ENCODE results near the gene PYGM.
"Not testable (repeated sequence)": the region's sequence is repeated elsewhere in the genome, so short reads cannot be mapped to it uniquely, and the experiment has no call there.

The PYGM gene

GRCh38 chr11:64714666-64715065 is 45.1 kb downstream of the PYGM start:
- H3K36me3 Mint-ChIP-seq = no peaks in the 10 kb centered on the region
- peak overlapping the region; percentile 20 for H3K4me3 Mint-ChIP-seq
- peaks cover 26% of the 10 kb centered on the region for H3K4me1 Mint-ChIP-seq
- ATAC-seq (no peak), DNase-seq (ENCODE audit: low spot score in 2 of 2) (no peak)
- no peak overlapping the region for H3K27ac Mint-ChIP-seq
- no peaks in the 10 kb centered on the region for H3K9me3 Mint-ChIP-seq

- H3K4me3 Mint-ChIP-seq = peak overlapping the region; percentile 20
- H3K36me3 Mint-ChIP-seq = no peaks in the 10 kb centered on the region
- H3K27ac Mint-ChIP-seq = no peak overlapping the region
- no peaks in the 10 kb centered on the region for H3K9me3 Mint-ChIP-seq
- peaks cover 26% of the 10 kb centered on the region for H3K4me1 Mint-ChIP-seq
- ATAC-seq = no peak
- no peak for DNase-seq (ENCODE audit: low spot score in 2 of 2)
These were observed 45.9 kb downstream of the PYGM start for GRCh38 chr11:64713781-64714363.

GRCh38 chr11:64713016-64713707 is 46.6 kb downstream of the PYGM start:
- no peak for DNase-seq (ENCODE audit: low spot score in 2 of 2)
- H3K27ac Mint-ChIP-seq = no peak overlapping the region
- H3K36me3 Mint-ChIP-seq = no peaks in the 10 kb centered on the region
- peak; percentile 48 for ATAC-seq
- no peak overlapping the region for H3K4me3 Mint-ChIP-seq
- H3K9me3 Mint-ChIP-seq = no peaks in the 10 kb centered on the region
- peaks cover 26% of the 10 kb centered on the region for H3K4me1 Mint-ChIP-seq

GRCh38 chr11:64712430-64713015 is 47.3 kb downstream of the PYGM start:
- H3K4me3 Mint-ChIP-seq = peak overlapping the region; percentile 23
- H3K9me3 Mint-ChIP-seq = no peaks in the 10 kb centered on the region
- no peaks in the 10 kb centered on the region for H3K36me3 Mint-ChIP-seq
- DNase-seq (ENCODE audit: low spot score in 2 of 2) = no peak
- no peak overlapping the region for H3K27ac Mint-ChIP-seq
- peak; percentile 23 for ATAC-seq
- H3K4me1 Mint-ChIP-seq = peaks cover 26% of the 10 kb centered on the region

GRCh38 chr11:64711956-64712362 is 47.8 kb downstream of the PYGM start:
- H3K9me3 Mint-ChIP-seq = no peaks in the 10 kb centered on the region
- peaks cover 26% of the 10 kb centered on the region for H3K4me1 Mint-ChIP-seq
- peak overlapping the region; percentile 23 for H3K4me3 Mint-ChIP-seq
- H3K36me3 Mint-ChIP-seq = no peaks in the 10 kb centered on the region
- no peak overlapping the region for H3K27ac Mint-ChIP-seq
- no peak for ATAC-seq
- no peak for DNase-seq (ENCODE audit: low spot score in 2 of 2)

- H3K9me3 Mint-ChIP-seq = no peaks in the 10 kb centered on the region
- H3K36me3 Mint-ChIP-seq = no peaks in the 10 kb centered on the region
- peaks cover 26% of the 10 kb centered on the region for H3K4me1 Mint-ChIP-seq
- no peak for DNase-seq (ENCODE audit: low spot score in 2 of 2)
- peak overlapping the region; percentile 23 for H3K4me3 Mint-ChIP-seq
- no peak for ATAC-seq
- H3K27ac Mint-ChIP-seq = no peak overlapping the region
These were observed 48.4 kb downstream of the PYGM start for GRCh38 chr11:64711138-64711955.

- Mint-ChIP-seq H3K9me3 (no peaks in the 10 kb centered on the region), H3K4me3 (no peak overlapping the region), H3K36me3 (no peaks in the 10 kb centered on the region), H3K4me1 (peaks cover 26% of the 10 kb centered on the region), H3K27ac (no peak overlapping the region)
- DNase-seq (ENCODE audit: low spot score in 2 of 2) = no peak
- no peak for ATAC-seq
These were observed 49.2 kb downstream of the PYGM start for GRCh38 chr11:64710418-64711137.

- no peak for ATAC-seq
- Mint-ChIP-seq H3K4me3 (no peak overlapping the region), H3K9me3 (no peaks in the 10 kb centered on the region), H3K36me3 (no peaks in the 10 kb centered on the region), H3K4me1 (no peaks in the 10 kb centered on the region), H3K27ac (no peak overlapping the region)
- no peak for DNase-seq (ENCODE audit: low spot score in 2 of 2)
These were observed 54.3 kb downstream of the PYGM start for GRCh38 chr11:64705501-64705900.

GRCh38 chr11:64703048-64703447 is 56.7 kb downstream of the PYGM start:
- Mint-ChIP-seq H3K4me1 (no peaks in the 10 kb centered on the region), H3K36me3 (no peaks in the 10 kb centered on the region), H3K4me3 (no peak overlapping the region), H3K27ac (no peak overlapping the region), H3K9me3 (no peaks in the 10 kb centered on the region)
- ATAC-seq (no peak), DNase-seq (ENCODE audit: low spot score in 2 of 2) (no peak)

GRCh38 chr11:64701956-64702355 is 57.8 kb downstream of the PYGM start:
- H3K9me3 Mint-ChIP-seq; DNase-seq (ENCODE audit: low spot score in 2 of 2); H3K27ac Mint-ChIP-seq; H3K36me3 Mint-ChIP-seq; H3K4me3 Mint-ChIP-seq; ATAC-seq; H3K4me1 Mint-ChIP-seq: not testable (repeated sequence)

GRCh38 chr11:64698427-64698826 is 61.3 kb downstream of the PYGM start:
- ATAC-seq (no peak), DNase-seq (ENCODE audit: low spot score in 2 of 2) (no peak)
- H3K4me3 Mint-ChIP-seq = no peak overlapping the region
- peak overlapping the region; percentile 13 for H3K27ac Mint-ChIP-seq
- H3K36me3 Mint-ChIP-seq = no peaks in the 10 kb centered on the region
- peaks cover 6% of the 10 kb centered on the region for H3K4me1 Mint-ChIP-seq
- no peaks in the 10 kb centered on the region for H3K9me3 Mint-ChIP-seq

GRCh38 chr11:64697663-64698375 is 62.0 kb downstream of the PYGM start:
- Mint-ChIP-seq H3K9me3 (no peaks in the 10 kb centered on the region), H3K4me3 (no peak overlapping the region)
- peak; percentile 47 for ATAC-seq

More at GRCh38 chr11:64697663-64698375, 62.0 kb downstream of the PYGM start:
- Mint-ChIP-seq H3K4me1 (peaks cover 12% of the 10 kb centered on the region), H3K27ac (peak overlapping the region; percentile 13), H3K36me3 (no peaks in the 10 kb centered on the region)
- DNase-seq (ENCODE audit: low spot score in 2 of 2) = no peak
